Adipose tissue (tissue), 3 donors: Measurements from ENCODE around the gene RIMKLB. TPM values are rescaled to one million over a fixed set of nuclear protein-coding genes. Genes with fewer than 3 reads are reported as not detected.
"Not testable (repeated sequence)": the region's sequence is repeated elsewhere in the genome, so short reads cannot be mapped to it uniquely, and the experiment has no call there.

ENCODE experiments used
- H3K27ac ChIP-seq: one replicate; pipeline ENCODE4 v1.5.1; 2013; ENCODE audit warnings: low read depth, low read length
- WGBS, 3 donors: extraction: QIAGEN DNeasy Blood & Tissue Kit; methylation state at CpG; one replicate each; pipeline ENCODE4 v1.1.7; 2013; 5-methylcytosine and 5-hydroxymethylcytosine counted together
- polyA plus RNA-seq, 3 donors: library from polyadenylated mRNA; stranded (reverse); fragments of 200-250 nt; gene quantifications; one replicate each; pipeline ENCODE4 v1.2.3, GENCODE V29; 2013
- donor health status: healthy with polysubstance abuse.
- donor health status: Bipolar disorder and iron deficiency.
- donor health status: healthy.

RIMKLB gene
- polyA plus RNA-seq, 3 donors: 5.5 to 108 (median 45.7) TPM

- H3K27ac ChIP-seq: not testable (repeated sequence)
- 89 to 92% (median 90%) methylated on average over 8 of the region's 8 CpGs for WGBS, 3 donors
Observed at GRCh38 chr12:8745631-8746030, 47.8 kb downstream of the RIMKLB start.

DNA sequence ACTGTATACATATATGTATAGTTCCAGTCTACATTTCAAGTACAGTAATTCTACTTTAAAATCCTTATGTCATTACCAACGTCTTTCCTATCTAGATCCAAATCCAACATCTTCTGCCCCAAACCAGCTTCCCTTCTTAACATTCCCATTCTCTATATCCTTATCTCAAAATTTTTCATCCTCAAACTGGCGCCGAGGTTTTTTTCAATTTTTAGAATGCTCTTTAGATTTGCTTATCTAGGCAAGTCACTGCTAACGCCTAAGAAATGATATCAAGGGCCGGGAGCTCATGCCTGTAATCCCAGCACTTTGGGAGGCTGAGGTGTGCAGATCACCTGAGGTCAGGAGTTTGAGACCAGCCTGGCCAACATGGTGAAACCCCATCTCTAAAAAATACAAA, 48.3 kb downstream of the RIMKLB start:
- no peak overlapping the region for H3K27ac ChIP-seq
- 88 to 91% (median 91%) methylated on average over 5 of the region's 5 CpGs for WGBS, 3 donors

DNA sequence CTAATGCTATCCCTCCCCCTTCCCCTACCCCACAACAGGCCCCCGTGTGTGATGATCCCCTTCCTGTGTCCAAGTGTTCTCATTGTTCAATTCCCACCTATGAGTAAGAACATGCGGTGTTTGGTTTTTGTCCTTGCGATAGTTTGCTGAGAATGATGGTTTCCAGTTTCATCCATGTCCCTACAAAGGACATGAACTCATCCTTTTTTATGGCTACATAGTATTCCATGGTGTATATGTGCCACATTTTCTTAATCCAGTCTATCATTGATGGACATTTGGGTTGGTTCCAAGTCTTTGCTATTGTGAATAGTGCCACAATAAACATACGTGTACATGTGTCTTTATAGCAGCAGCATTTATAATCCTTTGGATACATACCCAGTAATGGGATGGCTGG, 62.3 kb downstream of the RIMKLB start:
- 94 to 99% (median 96%) methylated on average over 4 of the region's 4 CpGs for WGBS, 3 donors
- not testable (repeated sequence) for H3K27ac ChIP-seq

DNA sequence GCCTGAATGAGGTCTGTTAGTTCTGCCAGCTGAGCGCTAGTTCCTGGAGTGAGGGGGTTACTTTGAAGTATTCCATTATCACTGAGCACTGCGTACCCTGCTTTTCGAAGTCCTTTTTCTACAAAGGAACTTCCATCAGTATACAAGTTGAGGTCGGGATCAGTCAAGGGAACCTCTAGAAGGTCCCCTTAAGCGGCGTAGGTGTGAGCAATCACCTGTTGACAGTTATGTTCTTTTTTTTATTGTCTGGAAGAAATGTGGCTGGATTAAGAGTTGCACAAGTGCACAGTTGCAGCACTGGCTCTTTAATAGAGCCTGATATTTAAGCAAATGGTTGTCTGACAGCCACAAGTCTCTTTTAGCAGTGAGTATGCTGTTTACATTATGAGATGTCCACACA, 64.9 kb downstream of the RIMKLB start:
- not testable (repeated sequence) for H3K27ac ChIP-seq
- 96 to 98% (median 97%) methylated on average over 6 of the region's 6 CpGs for WGBS, 3 donors

- WGBS, 3 donors: 90 to 96% (median 95%) methylated on average over 8 of the region's 8 CpGs
- H3K27ac ChIP-seq: not testable (repeated sequence)
Observed at GRCh38 chr12:8766121-8766520, 68.3 kb downstream of the RIMKLB start.

DNA sequence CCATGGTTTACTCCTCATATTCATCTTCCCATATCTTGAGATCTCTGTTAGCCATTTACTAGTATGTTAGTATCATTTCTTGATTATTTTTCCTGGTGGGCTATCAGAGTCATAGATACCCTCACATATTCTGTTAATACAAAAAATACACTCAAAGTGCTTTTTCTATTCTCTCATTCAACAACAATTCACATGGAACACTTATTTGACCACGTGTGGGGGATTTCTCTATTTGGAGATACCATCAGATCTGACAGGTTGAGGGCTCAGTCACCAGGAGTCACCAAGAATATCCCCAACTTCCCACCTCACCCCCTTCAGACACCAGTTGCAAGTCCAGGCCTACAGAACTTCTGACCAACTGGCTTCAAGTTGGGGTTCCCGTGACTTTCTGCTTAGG, 72.7 kb downstream of the RIMKLB start:
- no peak overlapping the region for H3K27ac ChIP-seq
- 94 to 99% (median 96%) methylated on average over 2 of the region's 2 CpGs for WGBS, 3 donors

- WGBS, 3 donors: 87 to 100% (median 95%) methylated on average over 1 of the region's 1 CpG
- H3K27ac ChIP-seq: no peak overlapping the region
Observed at GRCh38 chr12:8771072-8771471, 73.3 kb downstream of the RIMKLB start.

DNA sequence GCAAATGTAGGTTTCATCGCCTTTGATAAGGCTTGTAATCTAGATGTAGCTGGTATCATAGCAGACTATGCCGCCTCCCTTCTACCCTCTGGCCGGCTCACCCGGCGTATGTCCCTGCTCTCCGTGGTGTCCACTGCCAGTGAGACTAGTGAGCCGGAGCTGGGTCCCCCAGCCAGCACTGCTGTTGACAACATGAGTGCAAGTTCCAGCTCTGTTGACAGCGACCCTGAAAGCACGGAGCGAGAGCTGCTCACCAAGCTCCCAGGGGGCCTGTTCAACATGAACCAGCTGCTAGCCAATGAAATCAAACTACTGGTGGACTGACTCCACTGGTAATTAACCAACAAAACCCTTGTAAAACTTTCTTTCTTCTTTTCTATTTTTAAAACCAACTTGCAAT, 75.7 kb downstream of the RIMKLB start:
- 66 to 88% (median 84%) methylated on average over 10 of the region's 10 CpGs for WGBS, 3 donors

DNA sequence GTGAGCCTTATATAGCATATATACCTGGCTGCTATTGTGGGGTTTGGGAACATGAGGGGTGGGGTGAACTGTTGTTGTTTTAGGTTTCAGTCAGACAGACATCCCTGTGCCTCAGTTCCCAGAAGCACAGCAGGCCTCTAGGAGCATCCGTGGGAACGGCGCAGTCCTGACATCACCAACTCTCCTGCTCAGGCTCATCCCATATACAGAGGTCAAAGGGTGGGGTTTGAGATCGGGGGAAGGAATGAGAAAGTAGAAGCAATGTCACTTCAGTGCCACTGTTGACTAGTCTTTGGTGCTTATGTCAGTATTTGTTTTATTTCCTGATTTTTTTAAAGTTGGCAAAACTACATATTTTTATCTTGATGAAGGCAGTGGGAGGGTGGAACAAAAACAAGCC, 81.5 kb downstream of the RIMKLB start:
- 67 to 84% (median 83%) methylated on average over 4 of the region's 4 CpGs for WGBS, 3 donors
- no peak overlapping the region for H3K27ac ChIP-seq

More for the DNA sequence above, 75.7 kb downstream of the RIMKLB start:
- H3K27ac ChIP-seq: no peak overlapping the region

DNA sequence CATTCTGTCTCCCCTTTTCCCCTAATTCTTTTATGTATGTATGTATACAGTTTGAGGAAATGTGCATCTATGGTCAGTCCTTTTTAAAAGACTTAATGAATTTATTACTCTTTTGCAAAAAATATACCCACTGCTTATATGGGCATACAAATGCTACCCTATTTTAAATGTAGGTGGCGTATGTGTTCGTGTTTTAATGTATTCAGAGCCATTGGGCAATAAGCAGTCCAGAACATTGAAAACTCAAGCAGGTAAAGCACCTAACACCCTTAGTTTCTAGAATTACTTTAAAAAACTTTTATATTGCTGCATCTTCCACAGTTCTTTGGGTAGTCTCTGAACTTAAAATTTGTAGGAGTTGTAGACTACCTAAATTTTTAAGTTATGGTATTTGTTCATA, 82.1 kb downstream of the RIMKLB start:
- WGBS, 3 donors: 84 to 89% (median 87%) methylated on average over 2 of the region's 2 CpGs
- H3K27ac ChIP-seq: no peak overlapping the region

DNA sequence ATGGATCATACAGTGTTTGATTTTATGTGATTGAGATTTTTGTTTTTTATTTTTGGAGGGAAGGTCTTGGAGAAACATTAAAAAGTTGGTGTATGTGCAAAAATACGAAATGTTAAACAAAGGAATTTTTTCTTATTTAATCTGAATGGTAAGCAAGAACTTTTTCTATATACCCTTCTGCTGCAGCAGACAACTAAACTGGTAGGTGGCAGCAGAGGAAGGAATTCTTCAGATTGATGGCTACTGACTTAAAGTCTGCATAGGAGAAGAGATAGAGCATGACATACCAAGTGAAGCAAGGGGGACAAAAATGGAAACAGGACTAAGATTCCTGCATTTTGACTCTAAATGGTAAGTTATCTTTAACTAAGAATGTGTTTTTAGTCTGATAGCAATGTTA, 82.6 kb downstream of the RIMKLB start:
- H3K27ac ChIP-seq: no peak overlapping the region
- WGBS, 3 donors: 82 to 86% (median 86%) methylated on average over 1 of the region's 1 CpG

DNA sequence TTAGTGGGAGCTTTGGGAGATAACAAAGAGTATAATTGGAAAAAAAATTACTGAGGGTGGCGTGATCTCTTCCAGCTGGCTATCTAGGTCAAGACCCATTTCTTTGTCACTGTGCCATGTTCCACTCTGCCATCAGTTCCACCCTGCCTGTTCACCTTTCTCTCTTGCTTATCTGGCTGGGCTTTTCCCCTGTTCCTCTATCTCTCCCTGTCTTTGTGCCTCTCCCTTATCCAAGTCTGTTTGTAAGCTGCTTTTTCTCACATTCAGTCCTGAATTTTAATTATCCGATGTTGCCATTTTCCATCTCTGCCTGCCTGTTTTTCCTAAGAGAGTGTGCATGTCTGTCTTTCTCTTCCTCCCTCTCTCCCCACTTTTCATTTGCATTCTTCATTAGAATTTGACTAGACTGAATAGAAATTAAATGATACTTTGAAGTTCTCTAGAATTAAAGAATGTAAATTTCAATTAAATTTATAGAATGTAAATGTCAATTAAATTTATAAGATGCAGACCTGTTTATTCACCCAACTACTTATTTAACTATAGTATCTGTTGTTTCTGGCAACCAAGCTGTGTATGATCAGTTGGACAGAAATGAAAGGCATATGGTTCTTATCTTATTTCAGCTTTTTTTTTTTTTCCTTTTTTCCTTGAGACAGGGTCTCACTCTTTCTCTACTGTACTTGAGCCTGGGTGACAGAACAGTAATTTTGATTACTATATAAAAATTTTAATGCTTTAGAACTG, 83.8 kb downstream of the RIMKLB start:
- H3K27ac ChIP-seq: no peak overlapping the region
- 47 to 84% (median 69%) methylated on average over 2 of the region's 2 CpGs for WGBS, 3 donors

DNA sequence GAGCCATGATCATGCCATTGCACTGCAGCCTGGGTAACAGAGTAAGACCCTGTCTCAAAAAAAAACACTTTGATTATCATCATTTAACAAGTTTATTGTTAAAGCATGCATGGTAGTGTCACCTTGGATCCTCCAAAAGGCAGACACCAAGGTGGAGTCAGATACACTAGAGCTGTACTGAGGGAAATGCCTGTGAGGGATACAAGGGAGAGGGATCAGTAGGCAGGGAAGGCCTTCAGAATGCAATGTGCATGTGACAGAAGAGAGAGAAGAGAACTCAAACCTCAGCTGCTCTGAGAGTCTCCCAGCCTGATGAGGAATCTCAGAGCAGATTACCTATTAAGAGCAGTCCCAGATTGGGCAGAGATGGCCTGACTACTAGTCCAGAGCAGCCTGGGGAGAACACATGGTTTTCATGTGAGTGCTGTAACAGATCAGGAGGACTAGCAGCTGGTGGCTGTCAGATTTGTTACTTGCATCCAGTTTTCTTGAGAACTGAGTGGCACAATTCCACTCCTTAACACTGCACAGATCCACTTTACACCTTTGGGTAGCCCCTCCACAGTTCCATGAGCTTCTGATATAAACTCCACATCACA, 86.6 kb downstream of the RIMKLB start:
- no peak overlapping the region for H3K27ac ChIP-seq

- no peak overlapping the region for H3K27ac ChIP-seq
- WGBS, 3 donors: 67 to 86% (median 74%) methylated on average over 3 to 4 of the region's 4 CpGs
Observed at GRCh38 chr12:8785499-8785898, 87.7 kb downstream of the RIMKLB start.

- 97 to 99% (median 98%) methylated on average over 10 to 28 of the region's 28 CpGs for WGBS, 3 donors
- H3K27ac ChIP-seq: not testable (repeated sequence)
Observed at GRCh38 chr12:8787206-8787605, 89.4 kb downstream of the RIMKLB start.

- WGBS, 3 donors: 61 to 86% (median 72%) methylated on average over 13 of the region's 13 CpGs
- not testable (repeated sequence) for H3K27ac ChIP-seq
Observed at GRCh38 chr12:8788706-8789105, 90.9 kb downstream of the RIMKLB start.

DNA sequence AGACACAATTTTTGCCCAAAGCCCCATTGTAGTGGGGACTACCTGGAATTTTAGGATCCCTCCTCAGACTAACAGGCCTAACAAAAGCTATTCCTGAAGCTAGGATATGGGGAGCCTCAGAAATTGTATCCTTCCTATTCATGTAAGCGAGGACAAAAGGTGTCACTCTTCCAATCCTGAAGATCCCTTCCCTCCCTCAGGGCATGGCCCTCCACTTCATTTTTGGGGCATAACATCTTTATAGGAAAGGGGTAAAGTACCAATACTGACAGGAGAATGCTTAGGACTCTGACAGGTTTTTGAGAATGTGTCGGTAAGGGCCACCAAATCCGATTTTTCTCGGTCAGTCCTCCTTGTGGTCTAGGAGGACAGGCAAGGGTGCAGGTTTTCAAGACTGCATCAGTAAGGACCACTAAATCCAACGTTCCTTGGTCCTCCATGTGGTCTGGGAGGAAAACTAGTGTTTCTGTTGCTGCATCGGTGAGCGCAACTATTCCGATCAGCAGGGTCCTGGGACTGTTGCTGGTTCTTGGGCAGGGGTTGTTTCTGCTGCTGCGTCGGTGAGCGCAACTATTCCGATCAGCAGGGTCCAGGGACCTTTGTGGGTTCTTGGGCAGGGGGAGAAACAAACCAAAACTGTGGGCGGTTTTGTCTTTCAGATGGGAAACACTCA, 91.7 kb downstream of the RIMKLB start:
- 78 to 81% (median 80%) methylated on average over 13 of the region's 13 CpGs for WGBS, 3 donors
- not testable (repeated sequence) for H3K27ac ChIP-seq

DNA sequence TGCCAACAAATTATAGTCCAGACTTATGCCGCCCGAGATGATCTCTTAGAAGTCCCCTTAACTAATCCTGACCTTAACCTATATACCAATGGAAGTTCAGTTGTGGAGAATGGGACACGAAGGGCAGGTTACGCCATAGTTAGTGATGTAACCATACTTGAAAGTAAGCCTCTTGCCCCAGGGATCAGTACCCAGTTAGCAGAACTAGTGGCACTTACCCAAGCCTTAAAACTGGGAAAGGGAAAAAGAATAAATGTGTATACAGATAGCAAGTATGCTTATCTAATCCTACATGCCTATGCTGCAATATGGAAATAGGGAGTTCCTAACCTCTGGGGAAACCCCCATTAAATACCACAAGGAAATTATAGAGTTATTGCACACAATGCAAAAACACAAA, 95.4 kb downstream of the RIMKLB start:
- 78 to 96% (median 78%) methylated on average over 4 of the region's 4 CpGs for WGBS, 3 donors
- not testable (repeated sequence) for H3K27ac ChIP-seq

DNA sequence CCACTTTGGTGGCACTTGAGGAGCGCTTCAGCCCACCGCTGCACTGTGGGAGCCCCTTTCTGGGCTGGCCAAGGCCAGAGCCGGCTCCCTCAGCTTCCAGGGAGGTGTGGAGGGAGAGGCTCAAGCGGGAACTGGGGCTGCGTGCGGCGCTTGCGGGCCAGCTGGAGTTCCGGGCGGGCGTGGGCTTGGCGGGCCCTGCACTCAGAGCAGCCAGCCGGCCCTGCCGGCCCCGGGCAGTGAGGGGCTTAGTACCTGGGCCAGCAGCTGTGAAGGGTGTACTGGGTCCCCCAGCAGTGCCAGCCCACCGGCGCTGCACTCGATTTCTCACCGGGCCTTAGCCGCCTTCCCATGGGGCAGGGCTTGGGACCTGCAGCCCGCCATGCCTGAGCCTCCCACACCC, 96.8 kb downstream of the RIMKLB start:
- 96 to 98% (median 97%) methylated on average over 9 to 21 of the region's 21 CpGs for WGBS, 3 donors

More for the DNA sequence above, 96.8 kb downstream of the RIMKLB start:
- H3K27ac ChIP-seq: not testable (repeated sequence)
